HepG2 (cell line): Measurements from ENCODE around the gene ASTN2. TPM values are rescaled to one million over a fixed set of nuclear protein-coding genes. Genes with fewer than 3 reads are reported as not detected.

ENCODE experiments used
- ATAC-seq: fragments of 200-7000 bp; cut with Tn5 transposase; 3 replicates; pipeline ENCODE4 v1.9.1; 2020; ENCODE audit warnings: mild to moderate bottlenecking, moderate library complexity
- BruUV-seq: library from RNA; stranded (reverse); fragments of 400-500 nt; replicated peaks from 2 replicates; lab custom pipeline; 2021; lab: Mats Ljungman, UMichigan
- CTCF ChIA-PET: fragments of 300-600 bp; formaldehyde crosslinking; extraction: SDS; loops from one replicate; lab custom pipeline; 2021; ENCODE audit warnings: low total read pairs, inconsistent platforms, low intra/inter-chr PET ratio; lab: Yijun Ruan, JAX
- POLR2A ChIA-PET: fragments of 350-600 bp; sonication (Branson Sonifier 250); formaldehyde crosslinking; loops from one replicate; lab custom pipeline; 2020; ENCODE audit warnings: antibody characterized with exemption, inconsistent platforms; lab: Yijun Ruan, JAX
- DNase-seq: peaks from one replicate; pipeline ENCODE4 v3.0.0-alpha.2; 2015; ENCODE audit warnings: low spot score
- FAIRE-seq: peaks from 3 replicates; lab custom pipeline; 2011; peaks lifted over from hg19 to GRCh38; lab: Jason Lieb, UNC
- H2AFZ ChIP-seq: one replicate; pipeline ENCODE4 v1.6.1; 2011; ENCODE audit warnings: low read length, inconsistent platforms
- H3K27ac ChIP-seq: fragments of 300-600 bp; 3 replicates; pipeline ENCODE4 v1.8.0; 2011; ENCODE audit warnings: mixed run types, mild to moderate bottlenecking, mixed read lengths, low read length, inconsistent platforms; ENCODE audit not compliant: insufficient read depth; ENCODE audit errors: extremely low read length
- H3K27me3 ChIP-seq, 2 experiments: fragments of 200-600 bp in 1 of 2; 2 replicates in 1 of 2; 3 replicates in 1 of 2; pipeline versions ENCODE4 v1.6.0 to v1.8.0; 2011; ENCODE audit warnings: low read length in 2 of 2, mild to moderate bottlenecking in 2 of 2, moderate library complexity in 2 of 2, inconsistent platforms in 1 of 2; ENCODE audit not compliant: insufficient read depth in 2 of 2, control insufficient read depth in 1 of 2
- H3K36me3 ChIP-seq, 2 experiments: fragments of 200-600 bp in 1 of 2; replicated peaks in 1 of 2; 2 replicates in 1 of 2; 3 replicates in 1 of 2; pipeline versions ENCODE4 v1.5.1 to v1.8.0; 2011; ENCODE audit warnings: low read length in 2 of 2, inconsistent platforms in 1 of 2; ENCODE audit not compliant: insufficient read depth in 2 of 2, control insufficient read depth in 1 of 2
- H3K4me1 ChIP-seq: 2 replicates; pipeline ENCODE4 v1.5.1; 2012; ENCODE audit warnings: low read length, inconsistent platforms; ENCODE audit not compliant: insufficient read depth
- H3K4me2 ChIP-seq: 2 replicates; pipeline ENCODE4 v1.6.0; 2011; ENCODE audit warnings: low read depth, low read length, inconsistent platforms
- H3K4me3 ChIP-seq, 3 experiments: fragments of 200-600 bp in 1 of 3; sonication (generic), shearing (Covaris generic) in 1 of 3; replicated peaks in 1 of 3; 2 replicates each; pipeline ENCODE4 v1.5.1; 2011 to 2016; ENCODE audit warnings: low read length in 3 of 3, inconsistent platforms in 2 of 3, low read depth in 2 of 3, mild to moderate bottlenecking in 2 of 3, control low read depth in 1 of 3, mixed read lengths in 1 of 3; ENCODE audit not compliant: insufficient read depth in 1 of 3
- H3K79me2 ChIP-seq: one replicate; pipeline ENCODE4 v1.6.1; 2011; ENCODE audit warnings: low read length, inconsistent platforms; ENCODE audit not compliant: insufficient read depth
- H3K9ac ChIP-seq: 2 replicates; pipeline ENCODE4 v1.6.0; 2011; ENCODE audit warnings: mild to moderate bottlenecking, low read depth, low read length, inconsistent platforms; ENCODE audit not compliant: insufficient read depth
- H3K9me3 ChIP-seq: 2 replicates; pipeline ENCODE4 v1.5.1; 2012; ENCODE audit warnings: mild to moderate bottlenecking, low read length
- H4K20me1 ChIP-seq: 2 replicates; pipeline ENCODE4 v1.6.0; 2011; ENCODE audit warnings: inconsistent platforms, mild to moderate bottlenecking, low read length, moderate library complexity; ENCODE audit not compliant: insufficient read depth
- KDM1A ChIP-seq: IDR thresholded peaks from 2 replicates; pipeline ENCODE4 v1.6.1; 2016; ENCODE audit warnings: missing compliant biosample characterization
- MATR3 ChIP-seq: sonication (generic); formaldehyde crosslinking; IDR thresholded peaks from 2 replicates; pipeline ENCODE4 v1.4.0; 2020; ENCODE audit warnings: missing genetic modification reagents
- NCOA2 ChIP-seq: sonication (generic); formaldehyde crosslinking; IDR thresholded peaks from 2 replicates; pipeline ENCODE4 v1.8.0; 2022; ENCODE audit warnings: inconsistent platforms
- ZNF280D ChIP-seq: sonication (generic); formaldehyde crosslinking; IDR thresholded peaks from 2 replicates; pipeline ENCODE4 v1.5.1; 2020; ENCODE audit warnings: mild to moderate bottlenecking, missing genetic modification reagents
- ZNF615 ChIP-seq: sonication (generic); formaldehyde crosslinking; IDR thresholded peaks from 2 replicates; pipeline ENCODE4 v1.5.0; 2020; ENCODE audit warnings: mild to moderate bottlenecking, missing genetic modification reagents, borderline replicate concordance
- WGBS: methylation state at CpG from one replicate; pipeline ENCODE4 v1.1.6; 2017; ENCODE audit warnings: low lambda C conversion rate; 5-methylcytosine and 5-hydroxymethylcytosine counted together
- in situ Hi-C: cut with HindIII; loops from 2 replicates; pipeline ENCODE4 v1.10.0; 2017; ENCODE audit warnings: low pct_unique_long_range_greater_than_20kb; ENCODE audit not compliant: extremely low pct_ligation_motif_present
- intact Hi-C: fragments of 100-400 bp; cut with micrococcal nuclease; formaldehyde crosslinking; loops from one replicate; pipeline ENCODE4 v1.10.0; 2022; ENCODE audit not compliant: unreplicated experiment
- polyA plus RNA-seq, 8 experiments: library from polyadenylated mRNA; depleted of rRNA in 3 of 8; stranded (reverse) in 7 of 8; unstranded in 1 of 8; fragments of >200 nt; fragmentation: Illumina TruSeq in 4 of 8; extraction: Trizol in 4 of 8; gene quantifications; 2 replicates each; pipeline versions ENCODE4 v1.2.1 to v1.2.3, GENCODE V29; 2011 to 2016; ENCODE audit warnings: low read depth in 4 of 8, missing spikeins in 1 of 8, mixed read lengths in 1 of 8; ENCODE audit not compliant: insufficient read depth in 1 of 8
- total RNA-seq, 5 experiments: library from RNA; depleted of rRNA; stranded (reverse); fragments of >200 nt; fragmentation: Illumina TruSeq; extraction: Trizol; gene quantifications; 2 replicates each; pipeline ENCODE4 v1.2.3, GENCODE V29; 2016; ENCODE audit warnings: low read depth in 1 of 5
- TF ChIP-seq, protein P1 (sequence below): sonication (generic); formaldehyde crosslinking; IDR thresholded peaks from 2 replicates; pipeline ENCODE4 v1.8.0; 2022; ENCODE audit warnings: low read depth, missing genetic modification reagents

The ASTN2 gene
- total and polyA plus RNA-seq, 2 of the 13 experiments (the other 11 are each of a cell fraction or from before 2014, with no cell fraction given) = 5.2 to 13.5 TPM

DNA sequence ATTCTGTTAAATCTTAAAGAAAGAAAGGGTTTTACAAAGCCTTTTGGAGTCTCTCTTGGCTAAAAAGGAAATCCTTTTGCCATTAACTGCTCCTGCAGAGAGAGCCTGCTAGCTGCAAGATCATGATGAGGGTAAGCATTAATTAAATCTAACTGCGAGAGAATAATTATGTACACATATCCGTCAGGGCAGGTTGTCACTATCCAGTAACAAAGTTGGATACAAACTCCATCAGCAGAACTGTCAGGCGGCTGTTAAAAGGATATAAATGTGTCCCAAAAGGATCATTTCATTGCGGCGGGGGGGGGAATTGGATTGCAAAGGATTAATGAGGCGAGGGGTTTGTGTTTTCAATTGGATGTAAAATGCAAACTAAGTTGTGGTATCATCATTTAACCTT lies 289.3 kb downstream of the ASTN2 start:
- FAIRE-seq = no peak
- no peak for ATAC-seq
- H3K27ac ChIP-seq = no peak overlapping the region
- H3K79me2 ChIP-seq = no peaks in the 10 kb centered on the region
- H3K9ac ChIP-seq = no peak overlapping the region
- H3K36me3 ChIP-seq = no peaks in the 10 kb centered on the region
- H3K27me3 ChIP-seq = no peaks in the 10 kb centered on the region
- ChIA-PET CTCF (no interaction called here), POLR2A (no interaction called here)
- H3K4me1 ChIP-seq = no peaks in the 10 kb centered on the region
- in situ Hi-C loops = no loop called here
- under 1% methylated on average over 6 of the region's 6 CpGs for whole genome bisulfite sequencing
- no peak overlapping the region for H2AFZ ChIP-seq
- intact Hi-C loops = no loop called here
- no peak for DNase-seq
- H3K4me3 ChIP-seq = no peak overlapping the region
- H3K4me2 ChIP-seq = no peak overlapping the region
- H4K20me1 ChIP-seq = no peaks in the 10 kb centered on the region
- no TSS peak for BruUV-seq
- no peak for TF ChIP-seq ZNF615 (CRISPR knock-in tag)
- TF ChIP-seq, protein P1, sequence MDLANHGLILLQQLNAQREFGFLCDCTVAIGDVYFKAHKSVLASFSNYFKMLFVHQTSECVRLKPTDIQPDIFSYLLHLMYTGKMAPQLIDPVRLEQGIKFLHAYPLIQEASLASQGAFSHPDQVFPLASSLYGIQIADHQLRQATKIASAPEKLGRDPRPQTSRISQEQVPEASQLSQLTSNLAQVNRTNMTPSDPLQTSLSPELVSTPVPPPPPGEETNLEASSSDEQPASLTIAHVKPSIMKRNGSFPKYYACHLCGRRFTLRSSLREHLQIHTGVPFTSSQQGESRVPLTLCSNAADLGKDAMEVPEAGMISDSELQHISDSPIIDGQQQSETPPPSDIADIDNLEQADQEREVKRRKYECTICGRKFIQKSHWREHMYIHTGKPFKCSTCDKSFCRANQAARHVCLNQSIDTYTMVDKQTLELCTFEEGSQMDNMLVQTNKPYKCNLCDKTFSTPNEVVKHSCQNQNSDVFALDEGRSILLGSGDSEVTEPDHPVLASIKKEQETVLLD (CRISPR knock-in tag) = no peak
- TF ChIP-seq KDM1A (CRISPR knock-in tag) = no peak
- no peak for TF ChIP-seq MATR3 (CRISPR knock-in tag)
- TF ChIP-seq NCOA2 = no peak
- TF ChIP-seq ZNF280D (CRISPR knock-in tag) = no peak
- no peaks in the 10 kb centered on the region for H3K9me3 ChIP-seq
